NCI-H2029 treated with DMSO at 0.1 percent for 48 hours (cell line): Measurements from ENCODE around the gene SLC51B.
"Not testable (repeated sequence)": the region's sequence is repeated elsewhere in the genome, so short reads cannot be mapped to it uniquely, and the experiment has no call there.

Source experiments
- DNase-seq: peaks from one replicate; lab custom pipeline; 2025; lab: John Stamatoyannopoulos, UW

The SLC51B gene

DNA sequence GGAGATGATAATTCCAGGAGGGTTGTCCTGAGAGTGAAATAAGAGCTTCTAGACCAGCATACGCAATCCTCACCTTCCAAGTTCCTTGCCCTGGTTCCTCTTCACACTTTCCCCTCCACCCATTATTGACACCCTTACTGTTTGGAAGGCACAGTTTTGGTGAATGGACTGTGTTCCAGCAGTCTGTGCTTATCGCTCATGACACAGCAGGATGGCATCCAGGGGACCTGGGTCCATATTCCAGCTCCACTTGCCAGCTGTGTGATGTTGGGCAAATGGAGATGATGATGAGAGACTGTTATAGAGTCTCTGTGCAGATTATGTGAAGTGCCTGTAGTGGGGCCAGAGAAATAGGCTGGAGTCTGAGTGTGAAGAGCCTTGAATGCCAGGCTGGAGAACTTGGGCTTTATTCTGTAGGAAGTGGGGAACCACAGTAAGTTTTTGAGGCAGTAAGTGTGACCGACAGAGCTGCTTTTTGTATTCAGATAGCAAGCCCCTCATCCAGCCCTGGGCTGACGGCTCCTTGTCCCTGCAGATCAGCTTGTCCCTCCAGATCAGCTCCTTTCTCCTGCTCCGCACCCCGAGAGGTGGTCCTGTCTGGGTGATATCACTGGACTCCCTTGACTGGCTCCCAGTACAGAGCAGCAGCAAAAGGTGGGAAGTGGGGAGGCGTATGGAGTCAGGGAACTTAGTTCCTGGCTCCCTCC lies 39.5 kb downstream of the SLC51B start:
- no peak for DNase-seq

DNA sequence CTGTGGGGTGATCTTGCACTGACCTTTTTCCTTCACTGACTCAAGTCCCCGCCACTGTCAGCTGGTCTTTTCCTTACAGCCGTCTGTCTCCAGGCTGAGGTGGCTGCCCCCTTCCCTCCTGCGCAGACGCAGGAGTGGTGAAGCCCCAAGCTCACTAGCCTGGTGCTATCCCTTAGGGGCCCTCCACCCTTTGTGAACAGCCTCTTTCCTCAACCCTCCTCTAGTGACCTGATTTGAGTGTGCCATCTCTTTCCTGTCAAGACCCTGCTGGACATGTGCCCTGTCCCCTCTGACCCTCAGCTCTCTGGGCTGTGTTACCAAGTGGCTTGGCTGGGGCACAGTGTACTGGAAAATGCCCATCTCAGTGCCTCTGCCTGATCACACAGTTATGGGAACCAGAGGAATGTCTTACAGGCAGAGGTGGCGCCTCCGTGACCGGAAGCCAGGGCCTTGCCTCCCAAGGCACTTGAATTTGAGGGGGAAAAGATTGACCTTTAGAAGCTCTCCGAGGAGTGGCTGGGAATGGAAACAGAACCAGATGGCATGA lies 40.1 kb downstream of the SLC51B start:
- DNase-seq = no peak

DNA sequence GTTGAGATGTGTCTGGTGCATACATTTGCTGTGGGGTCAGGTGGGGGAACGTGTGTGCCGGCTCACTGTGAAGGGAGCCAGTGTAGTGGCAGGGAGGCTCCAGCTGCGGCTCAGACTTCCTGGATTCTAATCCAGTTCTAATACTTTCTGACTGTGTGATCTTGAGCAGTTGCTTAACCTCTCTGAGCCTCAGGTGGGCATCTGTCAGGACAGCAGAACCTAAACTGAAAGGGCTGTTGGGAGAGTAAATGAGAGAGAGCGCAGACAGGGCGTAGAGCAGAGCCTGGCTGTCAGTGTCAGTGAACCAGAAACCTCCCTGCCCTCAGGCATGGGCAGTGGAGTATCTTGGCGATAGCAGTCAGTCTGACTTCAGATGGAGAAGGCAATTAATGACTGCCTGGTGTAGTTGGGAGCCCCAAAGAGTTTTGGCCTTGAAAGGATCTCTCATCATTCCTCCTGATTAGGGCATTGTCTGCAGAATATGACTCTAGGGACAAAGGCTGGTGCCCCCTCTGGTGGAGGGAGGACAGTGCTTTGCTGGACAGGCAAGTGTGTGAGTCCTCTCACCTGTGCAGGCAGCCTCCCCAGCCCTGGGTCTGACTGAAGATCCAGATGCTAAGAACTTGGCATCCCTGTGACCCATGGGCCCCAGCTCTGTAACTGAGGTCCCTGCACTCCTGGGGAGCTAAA lies 40.9 kb downstream of the SLC51B start:
- no peak for DNase-seq

DNA sequence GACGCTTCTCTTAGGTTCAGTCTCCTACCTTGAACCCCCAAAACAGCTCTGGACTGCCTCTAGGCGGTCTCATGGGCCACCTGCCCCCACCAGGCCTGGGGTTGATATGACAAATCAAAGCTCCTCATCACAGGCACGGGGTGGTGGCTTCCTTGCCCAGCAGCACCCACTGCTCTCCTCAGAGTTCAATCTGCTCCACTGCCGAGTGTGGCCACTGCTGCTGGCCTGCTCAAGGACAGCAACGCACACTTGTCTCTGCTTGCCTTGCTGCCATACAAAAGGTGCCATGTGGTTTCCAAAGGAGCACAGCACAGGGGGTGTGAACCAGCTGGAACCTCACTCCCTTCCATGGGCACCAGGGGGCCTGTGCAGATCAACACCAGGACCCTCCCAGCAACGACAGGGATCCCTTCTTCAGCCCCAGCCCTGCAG lies 41.5 kb downstream of the SLC51B start:
- no peak for DNase-seq

DNA sequence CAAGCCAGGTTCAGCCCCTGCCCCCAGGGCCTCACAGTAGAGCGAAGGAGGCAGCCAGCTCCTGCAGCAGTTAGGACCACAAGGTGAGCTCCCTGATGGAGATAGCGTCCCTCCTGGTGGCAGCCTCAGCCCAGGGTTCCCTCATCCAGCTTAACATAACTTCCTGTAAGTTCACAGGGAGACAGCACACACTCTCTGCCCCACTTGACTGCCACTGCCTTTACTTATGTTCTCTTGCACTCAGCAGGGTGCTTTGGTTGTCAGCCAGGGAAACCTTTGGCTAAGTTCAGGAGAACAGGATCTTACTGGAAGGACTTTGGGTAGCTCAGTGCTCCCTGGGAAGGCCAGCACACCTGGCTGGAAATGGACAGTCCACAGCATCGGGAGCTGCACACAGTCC lies 42.2 kb downstream of the SLC51B start:
- no peak for DNase-seq

DNA sequence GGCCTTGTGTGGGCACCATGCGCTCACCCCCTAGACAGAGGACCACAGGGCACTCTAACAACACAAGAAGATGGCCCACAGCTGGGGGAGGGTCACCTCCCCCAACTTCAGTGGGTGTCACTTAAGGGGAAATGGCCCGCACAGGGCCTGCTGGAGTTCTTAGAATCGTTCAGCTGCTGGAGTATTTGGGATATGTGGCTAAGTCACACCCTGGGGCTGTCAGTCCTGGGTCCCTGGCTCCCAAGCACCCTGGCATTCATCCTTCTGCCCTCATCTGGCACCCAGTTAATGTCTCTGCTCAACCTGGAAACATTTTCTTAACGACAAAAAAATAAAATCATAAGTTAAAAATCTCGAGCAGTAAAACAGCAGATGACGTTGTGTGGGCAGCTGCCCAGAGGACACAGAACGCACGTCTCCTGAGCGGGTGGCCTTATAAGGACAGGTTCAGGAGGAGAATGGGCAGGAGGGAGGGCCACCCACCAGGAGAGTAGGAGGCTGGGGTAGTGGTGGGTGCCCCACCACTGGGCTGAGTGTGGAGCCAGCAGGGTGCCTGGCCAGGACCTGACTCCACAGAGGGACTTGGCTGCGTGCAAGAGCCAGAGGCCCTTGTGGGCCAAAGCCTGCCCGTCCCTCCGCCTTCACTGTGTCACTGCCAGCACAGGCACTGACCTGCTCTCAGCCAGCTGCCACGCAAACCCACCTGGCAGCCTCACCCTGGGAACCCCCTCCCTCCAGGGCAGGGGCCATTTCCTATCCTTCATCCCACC lies 42.9 kb downstream of the SLC51B start:
- no peak for DNase-seq

DNA sequence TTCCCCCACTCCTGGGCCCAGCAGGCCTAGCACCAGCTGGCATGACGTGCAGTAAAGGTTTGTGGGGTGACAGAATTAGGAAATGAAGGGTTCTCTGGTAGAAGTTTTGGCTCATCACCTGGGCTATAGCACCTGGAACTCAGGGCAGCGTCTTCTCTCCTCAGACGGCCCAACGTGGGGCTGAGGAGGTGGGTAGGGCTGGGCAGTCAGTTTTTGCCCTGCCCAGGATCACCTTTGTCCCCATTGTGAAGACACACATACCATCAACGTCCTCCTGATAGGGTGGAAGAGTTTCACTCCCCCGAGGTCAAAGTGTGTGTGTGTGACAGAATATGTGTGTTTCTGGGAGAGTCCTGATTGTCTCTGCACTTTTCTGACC lies 43.4 kb downstream of the SLC51B start:
- DNase-seq = no peak

DNA sequence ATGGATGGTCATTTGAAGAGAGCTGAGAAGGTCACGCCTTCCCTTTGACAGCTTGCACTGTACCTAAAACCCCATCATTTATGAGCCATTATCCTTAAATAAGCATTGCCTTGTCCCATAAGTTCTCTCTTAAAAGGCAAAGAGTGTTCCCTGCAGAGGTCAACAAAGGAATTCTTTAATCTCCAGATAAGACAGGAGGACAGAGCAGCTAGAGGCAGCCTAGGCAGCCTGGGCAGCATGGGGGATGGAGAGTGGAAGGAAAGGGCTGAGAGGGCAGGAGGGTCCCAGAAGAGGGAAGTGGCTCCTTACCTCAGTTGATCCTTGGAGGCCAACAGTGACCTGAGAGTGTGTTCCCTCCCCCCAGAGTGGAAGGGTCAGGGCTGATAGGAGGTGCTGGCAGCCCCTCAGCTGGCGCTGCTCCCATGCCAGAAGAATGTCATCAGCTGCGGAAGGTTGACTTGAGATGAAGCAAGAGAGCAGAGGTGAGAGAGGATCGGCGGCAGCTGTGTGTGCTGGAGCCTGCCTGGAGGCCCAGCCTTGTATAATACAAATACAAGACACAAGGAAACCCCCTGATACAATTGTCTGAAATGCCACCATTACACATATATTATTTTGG lies 44.1 kb downstream of the SLC51B start:
- DNase-seq = no peak

DNA sequence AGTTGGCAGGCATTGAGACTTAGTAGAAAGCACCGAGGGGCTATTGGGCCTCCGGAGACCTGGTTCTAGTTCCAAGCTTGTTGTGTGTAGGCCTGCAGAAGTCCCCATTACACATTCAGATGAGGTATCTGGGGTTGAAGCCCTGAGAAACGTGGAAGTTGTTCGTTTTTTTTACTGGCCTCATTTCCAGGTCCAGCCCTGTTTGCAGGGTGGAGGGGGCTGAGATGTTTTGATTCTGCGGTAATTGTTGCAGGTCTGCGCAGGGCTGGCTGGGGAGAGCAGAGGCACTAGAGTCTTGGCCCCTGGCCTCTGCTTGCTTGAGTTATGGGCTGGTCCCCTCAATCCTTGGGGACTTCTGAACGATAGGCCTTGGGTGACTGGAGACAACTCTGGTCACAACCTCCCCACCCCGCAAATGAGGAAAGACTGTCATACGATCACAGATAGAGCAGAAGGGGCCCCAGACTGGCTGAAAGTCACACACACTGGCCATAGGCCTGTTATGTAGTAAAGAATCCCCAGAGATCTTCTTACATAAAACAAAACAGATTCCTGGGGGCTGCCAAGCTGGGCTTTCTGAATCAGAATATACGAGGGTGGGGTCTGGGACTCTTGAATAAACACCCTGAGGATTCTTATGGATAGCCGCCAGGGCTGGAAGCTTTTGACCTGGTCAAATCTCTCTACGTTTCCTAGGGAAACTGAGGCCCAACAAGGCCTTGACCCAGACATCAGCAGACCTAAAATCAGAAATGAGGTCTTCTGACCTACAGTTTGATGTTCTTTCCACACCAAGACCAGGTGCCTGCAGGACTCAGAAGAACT lies 47.0 kb downstream of the SLC51B start:
- no peak for DNase-seq

DNA sequence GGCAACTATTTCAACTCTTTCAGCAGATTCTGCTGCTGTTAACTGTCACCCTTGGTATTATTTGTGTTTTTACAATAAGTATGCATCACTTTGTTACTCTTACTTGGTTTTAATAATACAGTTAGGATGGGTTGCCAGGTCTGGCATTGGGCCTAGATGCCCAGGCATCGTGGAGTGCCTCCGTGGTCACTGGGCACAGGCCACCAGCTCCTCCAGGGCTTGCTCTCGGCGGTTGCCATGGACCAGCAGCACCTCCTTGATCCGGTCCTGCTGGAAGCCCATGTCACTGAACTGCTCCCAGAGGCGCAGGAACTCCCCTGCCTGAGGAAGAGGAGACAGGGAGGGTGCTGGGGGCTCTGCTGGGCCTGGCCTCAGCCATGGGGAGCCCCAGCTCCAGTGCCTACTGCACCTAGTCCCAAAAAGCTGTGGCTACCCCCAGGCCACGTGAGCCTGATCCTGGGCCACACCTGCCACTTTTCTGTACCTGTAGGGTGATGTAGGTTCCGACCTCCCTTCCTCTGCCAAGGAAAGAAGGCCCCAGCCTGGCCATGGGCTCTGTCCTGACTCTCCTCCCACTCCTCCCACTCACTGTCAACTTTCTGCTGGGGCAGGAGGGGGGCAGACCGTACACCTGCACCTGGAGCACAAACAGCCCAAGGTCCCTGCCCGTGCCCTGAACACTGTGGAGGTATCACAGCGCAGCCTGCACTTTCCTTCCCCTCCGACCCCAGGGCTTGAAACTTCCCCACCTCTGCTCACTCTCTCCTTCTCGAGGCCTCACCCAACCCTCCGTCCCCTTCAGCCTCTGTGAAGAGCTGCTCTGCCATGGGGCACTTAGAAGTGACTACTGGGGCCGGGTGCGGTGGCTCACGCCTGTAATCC lies 48.0 kb downstream of the SLC51B start:
- DNase-seq = no peak

DNA sequence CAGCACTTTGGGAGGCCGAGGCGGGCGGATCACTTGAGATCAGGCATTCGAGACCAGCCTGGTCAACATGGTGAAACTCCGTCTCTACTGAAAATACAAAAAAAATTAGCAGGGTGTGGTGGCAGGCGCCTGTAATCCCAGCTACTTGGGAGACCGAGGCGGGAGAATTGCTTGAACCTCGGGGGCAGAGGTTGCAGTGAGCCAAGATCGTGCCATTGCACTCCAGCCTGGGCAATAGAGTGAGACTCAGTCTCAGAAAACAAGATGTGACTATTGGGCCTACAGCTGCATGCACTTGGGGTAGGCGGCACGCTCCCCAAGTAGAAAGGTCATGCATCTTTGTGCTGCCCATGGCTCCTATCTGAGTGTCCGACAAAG lies 48.6 kb downstream of the SLC51B start:
- not testable (repeated sequence) for DNase-seq

DNA sequence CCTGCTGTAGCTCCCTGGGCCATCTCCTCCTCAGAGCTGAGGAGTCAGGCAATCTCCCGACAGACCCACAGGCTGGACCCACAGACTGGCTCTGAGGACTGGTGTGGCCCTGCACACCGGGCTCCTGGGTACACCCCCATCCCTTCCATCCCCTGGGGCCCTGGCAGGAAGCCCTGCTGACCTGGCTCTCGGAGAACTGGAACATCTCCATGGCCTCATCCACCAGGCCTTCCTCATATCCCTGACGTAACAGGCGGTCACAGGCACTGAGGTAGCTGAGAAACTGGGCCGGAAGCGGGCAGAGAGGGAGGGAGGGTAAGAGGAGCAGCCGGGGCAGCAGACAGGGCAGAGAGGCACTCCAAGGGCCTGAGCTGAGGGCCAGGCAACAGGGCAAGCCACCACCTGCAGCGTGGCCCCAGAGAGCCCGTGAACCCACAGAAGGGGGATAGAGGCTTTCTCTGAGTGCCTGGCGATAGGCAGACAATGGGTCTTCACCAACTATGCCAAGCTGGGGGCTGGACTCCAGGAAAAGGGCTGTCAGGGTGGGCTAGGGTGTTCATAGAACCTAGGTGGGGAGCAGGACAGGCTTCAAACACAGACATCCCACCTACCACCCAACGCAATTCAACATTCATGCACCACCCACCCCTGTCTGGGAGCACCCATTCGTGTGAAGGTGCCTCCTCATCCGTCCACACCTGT lies 49.3 kb downstream of the SLC51B start:
- no peak for DNase-seq

DNA sequence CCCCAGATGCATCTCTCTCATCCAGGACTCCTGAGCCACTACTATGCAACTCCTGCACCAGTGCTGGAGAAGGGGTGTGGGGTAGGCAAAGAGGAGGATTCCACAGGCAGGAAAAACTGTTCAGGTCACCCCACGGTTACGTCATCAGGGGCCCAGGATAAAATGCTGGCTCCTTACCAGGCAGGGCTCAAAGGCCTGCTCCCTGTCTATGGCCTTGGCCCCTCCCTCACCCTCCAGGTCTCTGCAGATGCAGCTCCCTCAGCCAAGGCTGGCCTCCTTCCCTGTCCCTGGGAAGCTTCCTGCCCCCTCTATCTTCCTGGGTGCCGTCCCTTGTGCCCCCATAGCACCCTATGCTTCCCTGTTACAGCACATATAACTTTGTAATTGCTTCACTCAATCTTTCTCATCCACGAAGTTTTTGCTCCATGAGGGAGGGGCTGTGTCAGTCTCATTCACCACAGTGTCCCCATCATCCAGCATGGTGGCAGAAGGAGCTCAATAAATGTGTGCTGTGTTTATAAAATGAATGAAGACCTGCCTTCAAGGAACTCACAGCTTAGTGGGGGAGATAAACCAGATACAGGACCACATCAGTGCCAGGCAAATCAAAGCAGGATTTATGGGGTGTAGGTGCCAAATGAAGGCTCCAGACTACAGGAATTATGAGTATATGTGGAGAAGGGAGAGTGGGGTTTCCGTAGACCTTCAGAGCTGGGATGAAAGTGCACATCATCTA lies 50.0 kb downstream of the SLC51B start:
- no peak for DNase-seq

DNA sequence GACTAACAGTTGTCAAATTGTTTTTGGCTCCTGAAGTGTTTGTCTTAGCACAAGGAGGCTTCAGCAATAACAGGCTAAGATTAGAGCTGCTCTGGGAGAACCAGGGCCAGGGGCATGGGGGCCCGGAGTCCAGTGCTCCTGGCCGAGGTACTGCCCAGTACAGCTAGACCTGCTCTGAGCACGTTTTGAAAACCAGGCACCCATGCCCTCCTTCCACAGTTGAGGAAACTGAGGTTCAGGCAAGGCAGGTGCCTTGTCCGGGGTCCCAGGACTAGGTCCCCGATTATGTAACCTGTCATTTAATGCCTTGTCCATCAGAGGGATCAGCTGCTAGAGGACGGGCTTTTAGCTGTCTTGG lies 50.5 kb downstream of the SLC51B start:
- no peak for DNase-seq

DNA sequence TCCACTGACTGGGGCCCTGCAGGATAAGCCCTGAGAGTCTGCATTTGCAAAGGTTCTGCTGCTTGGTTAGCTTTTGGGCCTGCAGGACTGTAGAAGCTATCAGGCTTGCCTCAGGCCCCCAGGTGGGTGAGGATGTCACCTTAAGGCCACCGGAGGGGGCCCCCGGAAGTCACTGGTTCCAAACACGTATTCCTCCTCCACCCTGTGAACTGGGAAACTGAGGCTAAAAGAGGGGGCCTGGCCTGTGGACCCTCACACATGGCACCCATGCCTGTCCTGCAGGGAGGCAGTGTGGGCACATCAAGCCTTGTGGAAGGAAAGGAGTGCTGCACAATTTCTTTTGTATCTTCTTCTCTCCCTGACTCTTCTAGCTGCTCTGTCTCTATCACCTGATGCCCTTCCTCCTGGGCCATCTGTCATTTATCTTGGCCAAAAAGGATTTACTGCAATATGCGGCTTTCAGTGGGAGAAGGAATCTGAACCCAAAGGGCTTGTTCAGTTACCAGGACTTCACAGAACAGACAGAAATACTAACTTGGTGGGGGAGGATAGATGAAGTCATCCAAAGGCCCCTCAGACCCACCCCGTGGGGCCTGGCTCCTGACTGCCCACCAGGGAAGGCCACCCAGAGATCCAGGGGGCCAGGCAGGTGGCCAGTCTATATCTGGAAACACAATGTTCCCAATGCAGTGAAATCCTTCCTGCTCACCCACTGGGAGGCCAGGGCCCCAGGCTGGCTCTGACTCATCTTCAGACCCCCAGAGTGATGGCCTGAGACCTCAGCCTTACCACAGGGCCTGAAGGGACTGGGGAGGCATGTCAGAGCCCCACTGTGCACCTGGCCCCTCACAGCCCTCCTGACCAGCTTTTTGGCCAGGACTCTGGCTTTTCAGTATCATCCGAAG lies 51.5 kb downstream of the SLC51B start:
- no peak for DNase-seq

DNA sequence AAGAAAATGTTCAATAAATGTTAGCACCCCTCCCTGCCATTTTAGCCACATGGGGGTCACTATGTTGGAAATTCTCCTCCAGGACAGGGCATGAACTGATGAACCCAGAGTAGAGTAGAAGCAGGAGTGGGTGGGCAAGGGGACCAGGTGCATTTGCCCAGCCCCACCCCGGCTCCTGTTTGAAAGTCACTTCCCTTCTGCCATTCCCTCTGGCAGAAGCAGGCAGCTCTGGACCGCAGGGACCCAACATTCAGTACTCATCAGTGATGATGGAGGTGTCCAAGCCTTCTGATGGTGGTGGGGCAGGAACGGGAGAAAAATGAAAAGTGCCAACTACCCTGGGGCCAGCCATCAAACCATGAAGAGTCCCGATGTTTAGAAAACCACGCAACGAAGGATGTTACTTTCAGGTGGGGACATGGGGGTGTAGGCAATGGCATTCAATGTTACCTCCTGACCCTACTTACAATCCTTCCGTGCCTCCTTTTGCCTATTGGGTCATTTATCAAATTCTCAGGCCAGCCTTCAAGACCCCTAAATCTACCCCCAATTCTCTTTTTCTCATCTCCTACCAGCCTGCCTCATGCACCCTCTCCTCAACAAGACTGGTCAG lies 52.6 kb downstream of the SLC51B start:
- DNase-seq = no peak

DNA sequence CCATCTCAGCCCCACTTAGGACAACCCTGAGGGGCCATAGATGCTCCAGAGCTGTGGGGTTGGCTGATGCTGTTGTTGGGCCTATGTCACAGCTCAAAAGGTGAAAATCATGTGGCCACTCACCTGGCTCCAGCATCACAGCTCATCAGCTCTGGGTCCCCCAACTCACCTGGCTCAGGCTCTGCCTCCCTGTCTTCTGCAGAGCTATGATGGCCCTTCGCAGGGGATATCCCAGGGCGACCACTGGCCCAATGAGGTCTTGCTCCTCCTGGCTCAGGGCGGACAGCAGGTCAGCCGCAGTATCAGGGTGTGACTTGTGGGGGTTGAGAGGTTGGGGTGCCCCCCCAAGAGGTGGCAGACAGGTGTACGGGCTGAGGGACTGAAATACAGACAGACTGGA lies 54.1 kb downstream of the SLC51B start:
- DNase-seq = no peak

DNA sequence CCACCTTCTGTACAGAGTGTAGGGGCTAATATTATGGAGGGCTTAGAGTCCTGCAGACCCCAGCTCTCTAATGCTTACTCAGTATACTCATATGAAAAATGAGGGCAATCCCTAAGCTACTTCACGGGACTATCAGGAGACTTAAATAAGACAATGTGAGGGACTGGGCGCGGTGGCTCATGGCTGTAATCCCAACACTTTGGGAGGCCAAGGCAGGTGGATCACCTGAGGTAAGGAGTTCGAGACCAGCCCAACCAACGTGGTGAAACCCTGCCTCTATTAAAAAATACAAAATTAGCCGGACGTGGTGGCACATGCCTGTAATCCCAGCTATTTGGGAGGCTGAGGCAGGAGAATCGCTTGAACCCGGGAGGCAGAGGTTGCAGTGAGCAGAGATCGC lies 54.6 kb downstream of the SLC51B start:
- not testable (repeated sequence) for DNase-seq
